H1 (cell line): ENCODE results near the gene PCDHGA1. TPM values are rescaled to one million over a fixed set of nuclear protein-coding genes. Genes with fewer than 3 reads are reported as not detected.

Experiments used
- CTCF ChIA-PET: fragments of 300-600 bp; sonication (Branson Sonifier 250); formaldehyde crosslinking; loops from one replicate; lab custom pipeline; 2021; ENCODE audit not compliant: partially characterized antibody; lab: Charles Lee
- POLR2A ChIA-PET: fragments of 300-600 bp; sonication (Branson Sonifier 250); formaldehyde crosslinking; loops from one replicate; lab custom pipeline; 2021; ENCODE audit warnings: inconsistent platforms; ENCODE audit not compliant: partially characterized antibody; lab: Charles Lee
- DNase-seq, 2 experiments: peaks; one replicate each; pipeline versions ENCODE4 v3.0.0 to v3.0.0-alpha.2; 2010 to 2022; ENCODE audit warnings: low spot score in 2 of 2, low read depth in 1 of 2, mixed read lengths in 1 of 2
- FAIRE-seq: peaks from 2 replicates; lab custom pipeline; 2011; peaks lifted over from hg19 to GRCh38; lab: Jason Lieb, UNC
- H2AFZ ChIP-seq: 2 replicates; pipeline ENCODE4 v1.8.1; 2012; ENCODE audit warnings: low read length, inconsistent platforms
- H2AK5ac ChIP-seq: 2 replicates; pipeline ENCODE4 v1.6.1; 2013; ENCODE audit warnings: low read depth, low read length
- H2BK120ac ChIP-seq: replicated peaks from 2 replicates; pipeline ENCODE3; 2013; ENCODE audit warnings: low read depth, low read length, inconsistent platforms
- H2BK12ac ChIP-seq: 2 replicates; pipeline ENCODE4 v1.6.1; 2013; ENCODE audit warnings: low read depth, low read length
- H2BK15ac ChIP-seq: 2 replicates; pipeline ENCODE4 v1.6.1; 2013; ENCODE audit warnings: low read length
- H2BK20ac ChIP-seq: 2 replicates; pipeline ENCODE4 v1.6.1; 2013; ENCODE audit warnings: low read length
- H2BK5ac ChIP-seq: 2 replicates; pipeline ENCODE4 v1.6.1; 2013; ENCODE audit warnings: low read depth, low read length
- H3K14ac ChIP-seq: 2 replicates; pipeline ENCODE4 v1.6.1; 2013; ENCODE audit warnings: inconsistent platforms; ENCODE audit not compliant: insufficient read length
- H3K18ac ChIP-seq: 2 replicates; pipeline ENCODE4 v1.6.1; 2013; ENCODE audit warnings: low read length; ENCODE audit errors: extremely low read depth
- H3K23ac ChIP-seq: 2 replicates; pipeline ENCODE4 v1.6.1; 2013; ENCODE audit warnings: inconsistent platforms; ENCODE audit not compliant: insufficient read length
- H3K23me2 ChIP-seq: 2 replicates; pipeline ENCODE4 v1.6.1; 2013; ENCODE audit warnings: low read depth, low read length
- H3K27ac ChIP-seq: 2 replicates; pipeline ENCODE4 v1.6.1; 2011; ENCODE audit warnings: low read depth, low read length, inconsistent platforms
- H3K27me3 ChIP-seq, 4 experiments: replicated peaks in 1 of 4; 1 replicate in 1 of 4; 2 replicates in 3 of 4; pipeline versions ENCODE4 v1.6.1 to v1.8.1; 2011 to 2013; ENCODE audit warnings: low read length in 3 of 4, mild to moderate bottlenecking in 3 of 4, inconsistent platforms in 2 of 4, mixed read lengths in 2 of 4, moderate library complexity in 1 of 4; ENCODE audit not compliant: control insufficient read depth in 3 of 4, insufficient read depth in 3 of 4; ENCODE audit errors: extremely low read depth in 1 of 4
- H3K36me3 ChIP-seq, 4 experiments: 2 replicates each; pipeline versions ENCODE4 v1.6.1 to v1.8.1; 2011 to 2013; ENCODE audit warnings: mild to moderate bottlenecking in 4 of 4, low read length in 3 of 4, moderate library complexity in 2 of 4, control low read depth in 1 of 4, inconsistent platforms in 1 of 4; ENCODE audit not compliant: insufficient read depth in 4 of 4, control insufficient read depth in 2 of 4
- H3K4ac ChIP-seq: replicated peaks from 2 replicates; pipeline ENCODE3; 2013; ENCODE audit warnings: low read length, low read depth, mixed read lengths, inconsistent platforms; ENCODE audit not compliant: insufficient read length
- H3K4me1 ChIP-seq, 4 experiments: replicated peaks in 1 of 4; 1 replicate in 1 of 4; 2 replicates in 3 of 4; pipeline versions ENCODE4 v1.6.1 to v1.8.1; 2011 to 2013; ENCODE audit warnings: low read length in 3 of 4, inconsistent platforms in 2 of 4, mixed read lengths in 1 of 4; ENCODE audit not compliant: insufficient read depth in 4 of 4, control insufficient read depth in 3 of 4
- H3K4me2 ChIP-seq, 2 experiments: 2 replicates each; pipeline versions ENCODE4 v1.6.1 to v1.8.1; 2011 to 2013; ENCODE audit warnings: low read depth in 2 of 2, low read length in 2 of 2, control low read depth in 1 of 2, inconsistent platforms in 1 of 2, mild to moderate bottlenecking in 1 of 2; ENCODE audit not compliant: insufficient read depth in 1 of 2
- H3K4me3 ChIP-seq, 4 experiments: fragments of 200-600, 300-600 bp in 1 of 4; sonication (generic), shearing (Covaris generic), sonication (Bioruptor Twin) in 1 of 4; 2 replicates each; pipeline versions ENCODE4 v1.5.1 to v1.8.1; 2011 to 2016; ENCODE audit warnings: low read length in 4 of 4, low read depth in 3 of 4, control low read depth in 2 of 4, inconsistent platforms in 2 of 4, mild to moderate bottlenecking in 2 of 4, mixed read lengths in 1 of 4, moderate library complexity in 1 of 4; ENCODE audit not compliant: insufficient read depth in 2 of 4; ENCODE audit errors: extremely low read depth in 1 of 4
- H3K56ac ChIP-seq: replicated peaks from 2 replicates; pipeline ENCODE3; 2013; ENCODE audit warnings: low read depth, mild to moderate bottlenecking, mixed read lengths, low read length, inconsistent platforms; ENCODE audit not compliant: insufficient read length
- H3K79me1 ChIP-seq: 2 replicates; pipeline ENCODE4 v1.6.1; 2013; ENCODE audit warnings: low read depth, low read length, control low read depth
- H3K79me2 ChIP-seq, 2 experiments: 2 replicates each; pipeline versions ENCODE4 v1.6.1 to v1.8.1; 2012 to 2013; ENCODE audit warnings: low read length in 2 of 2, mild to moderate bottlenecking in 2 of 2, inconsistent platforms in 1 of 2; ENCODE audit not compliant: insufficient read depth in 2 of 2, control insufficient read depth in 1 of 2
- H3K9ac ChIP-seq, 4 experiments: replicated peaks in 1 of 4; 1 replicate in 1 of 4; 2 replicates in 3 of 4; pipeline versions ENCODE4 v1.6.1 to v1.8.1; 2011 to 2013; ENCODE audit warnings: low read depth in 3 of 4, low read length in 3 of 4, control low read depth in 2 of 4, mild to moderate bottlenecking in 2 of 4, moderate library complexity in 2 of 4, inconsistent platforms in 1 of 4; ENCODE audit errors: extremely low read depth in 1 of 4
- H3K9me3 ChIP-seq, 2 experiments: 2 replicates each; pipeline versions ENCODE4 v1.6.1 to v1.8.1; 2012 to 2013; ENCODE audit warnings: mild to moderate bottlenecking in 2 of 2, moderate library complexity in 2 of 2, control low read depth in 1 of 2, inconsistent platforms in 1 of 2, low read depth in 1 of 2, low read length in 1 of 2, mixed read lengths in 1 of 2; ENCODE audit not compliant: insufficient read depth in 2 of 2
- H4K20me1 ChIP-seq, 2 experiments: replicated peaks in 1 of 2; 2 replicates each; pipeline versions ENCODE3 to v1.8.1; 2011 to 2013; ENCODE audit warnings: inconsistent platforms in 2 of 2, low read length in 2 of 2, mild to moderate bottlenecking in 1 of 2; ENCODE audit not compliant: insufficient read depth in 2 of 2, control insufficient read depth in 1 of 2
- H4K5ac ChIP-seq: 2 replicates; pipeline ENCODE4 v1.6.1; 2013; ENCODE audit warnings: low read length, low read depth, mixed read lengths, inconsistent platforms; ENCODE audit not compliant: insufficient read length
- H4K8ac ChIP-seq: 2 replicates; pipeline ENCODE4 v1.8.0; 2013; ENCODE audit warnings: mild to moderate bottlenecking, moderate library complexity, low read length, inconsistent platforms; ENCODE audit not compliant: insufficient read depth; ENCODE audit errors: extremely low read depth
- H4K91ac ChIP-seq: replicated peaks from 2 replicates; pipeline ENCODE3; 2013; ENCODE audit warnings: low read length, mixed read lengths, inconsistent platforms; ENCODE audit not compliant: insufficient read length
- FOSL1 ChIP-seq: IDR thresholded peaks from 2 replicates; pipeline ENCODE4 v1.6.1; 2011; ENCODE audit warnings: mild to moderate bottlenecking, low read depth, low read length, moderate library complexity; ENCODE audit not compliant: insufficient read depth
- GABPA ChIP-seq: IDR thresholded peaks from 2 replicates; pipeline ENCODE4 v1.6.1; 2011; ENCODE audit warnings: mild to moderate bottlenecking, low read length, moderate library complexity, borderline replicate concordance; ENCODE audit not compliant: insufficient read depth
- GTF2F1 ChIP-seq: IDR thresholded peaks from 2 replicates; pipeline ENCODE4 v1.6.1; 2012; ENCODE audit warnings: low read depth, low read length, improper control_type of control experiment, borderline replicate concordance
- KDM4A ChIP-seq: IDR thresholded peaks from one replicate; pipeline ENCODE4 v1.7.1; 2012; ENCODE audit warnings: low read depth, mild to moderate bottlenecking, moderate library complexity, low read length, inconsistent platforms; ENCODE audit not compliant: severe bottlenecking
- PHF8 ChIP-seq: fragments of 200-600 bp; sonication (generic); conservative IDR thresholded peaks from 2 replicates; pipeline ENCODE4 v1.7.1; 2012; ENCODE audit warnings: low read depth, mild to moderate bottlenecking, inconsistent platforms, low read length, moderate library complexity
- POU5F1 ChIP-seq: IDR thresholded peaks from 2 replicates; pipeline ENCODE4 v1.6.1; 2011; ENCODE audit warnings: low read depth, mild to moderate bottlenecking, low read length, moderate library complexity
- RNF2 ChIP-seq: fragments of 200-900, 300-1000 bp; sonication (generic); IDR thresholded peaks from 2 replicates; pipeline ENCODE4 v1.7.1; 2016; ENCODE audit warnings: borderline replicate concordance, low read depth, mild to moderate bottlenecking, antibody characterized with exemption, low read length; ENCODE audit not compliant: poor library complexity, severe bottlenecking; ENCODE audit errors: missing control alignments
- RXRA ChIP-seq: IDR thresholded peaks from 2 replicates; pipeline ENCODE4 v1.6.1; 2011; ENCODE audit warnings: low read depth, mild to moderate bottlenecking, low read length, moderate library complexity; ENCODE audit not compliant: insufficient read depth
- SAP30 ChIP-seq: fragments of 300-600 bp; sonication (generic); IDR thresholded peaks from 2 replicates; pipeline ENCODE4 v1.7.1; 2012; ENCODE audit warnings: low read length, moderate library complexity, mild to moderate bottlenecking, inconsistent platforms; ENCODE audit not compliant: insufficient read depth, insufficient replicate concordance
- SIRT6 ChIP-seq: IDR thresholded peaks from one replicate; pipeline ENCODE4 v1.7.1; 2012; ENCODE audit warnings: low read length, inconsistent platforms
- SUZ12 ChIP-seq: fragments of 200-600 bp; sonication (generic); IDR thresholded peaks from 2 replicates; pipeline ENCODE4 v1.6.1; 2012; ENCODE audit warnings: mild to moderate bottlenecking, inconsistent platforms, low read length, moderate library complexity, mixed read lengths
- TEAD4 ChIP-seq: IDR thresholded peaks from 2 replicates; pipeline ENCODE4 v1.6.1; 2012; ENCODE audit warnings: low read depth, low read length, inconsistent platforms, mixed read lengths
- WGBS, 2 experiments: shearing (Covaris generic) in 1 of 2; methylation state at CpG; one replicate each; pipeline versions ENCODE4 v1.1.6 to v1.1.7; 2013 to 2015; ENCODE audit warnings: low lambda C conversion rate in 2 of 2, mixed read lengths in 2 of 2, inconsistent platforms in 1 of 2, low coverage in 1 of 2, missing lambda C conversion rate in 1 of 2; ENCODE audit not compliant: insufficient replicate concordance in 2 of 2, insufficient coverage in 1 of 2, insufficient read length in 1 of 2; ENCODE audit errors: extremely low coverage in 1 of 2, missing lambda C conversion rate in 1 of 2; 5-methylcytosine and 5-hydroxymethylcytosine counted together
- polyA plus RNA-seq, 7 experiments: library from polyadenylated mRNA; depleted of rRNA in 3 of 7; stranded (reverse) in 5 of 7; unstranded in 2 of 7; fragments of >200 nt in 5 of 7; fragments of 200-250 nt in 2 of 7; gene quantifications; 1 replicate in 5 of 7; 2 replicates in 1 of 7; 4 replicates in 1 of 7; pipeline versions ENCODE4 v1.2.1 to v1.2.3, GENCODE V29; 2011 to 2013; ENCODE audit warnings: missing spikeins in 2 of 7, mixed read lengths in 2 of 7
- total RNA-seq: library from RNA; stranded (reverse); fragmentation: NEBNext Ultra II Directional; extraction: Animal tissue kit (Norgen Biotek cat#: 25700); gene quantifications from 2 replicates; pipeline ENCODE4 v1.2.1, GENCODE V29; 2021

PCDHGA1 gene
- total and polyA plus RNA-seq, 2 of the 8 experiments (the other 6 are each of a cell fraction or from before 2014, with no cell fraction given): 0.57 to 0.89 TPM

DNA sequence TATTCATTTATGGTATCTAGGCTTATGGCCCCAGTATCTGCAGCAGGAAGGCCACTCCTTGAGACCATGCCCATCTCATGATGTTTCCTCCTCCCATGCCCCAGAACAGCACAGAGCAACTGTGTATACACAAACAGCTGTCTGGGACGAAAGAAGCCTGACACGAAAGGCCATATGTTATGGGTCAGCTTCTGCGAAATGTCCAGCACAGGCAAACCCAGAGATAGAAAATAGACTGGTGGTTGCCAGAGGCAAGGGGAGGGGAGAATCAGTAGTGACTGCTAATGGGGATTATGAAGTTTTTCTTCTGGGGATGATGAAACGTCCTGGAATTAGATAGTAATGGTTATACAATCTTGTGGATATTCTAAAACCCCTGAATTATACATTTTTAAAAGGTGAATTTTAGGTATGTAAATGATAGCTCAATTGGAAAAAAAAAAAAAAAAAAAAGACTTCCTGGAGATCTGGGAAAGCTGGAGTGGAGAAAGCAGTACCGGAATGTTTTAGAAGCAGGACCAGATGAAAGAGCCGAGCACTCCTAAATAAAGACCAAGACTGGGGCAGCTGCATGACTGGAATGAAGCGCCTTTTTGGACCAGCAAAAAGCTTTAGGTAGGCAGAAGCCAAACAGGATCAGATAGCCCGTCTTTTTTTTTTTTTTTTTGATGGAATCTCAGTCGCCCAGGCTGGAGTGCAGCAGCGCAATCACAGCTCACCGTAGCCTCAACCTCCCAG lies 187.7 kb downstream of the PCDHGA1 start:
- FAIRE-seq (no peak), DNase-seq (no peak)
- no peak overlapping the region for H3K18ac ChIP-seq
- no peak overlapping the region for H2BK5ac ChIP-seq
- H3K27ac ChIP-seq: no peak overlapping the region
- H3K79me2 ChIP-seq: no peaks in the 10 kb centered on the region
- H4K91ac ChIP-seq: no peak overlapping the region
- H3K79me1 ChIP-seq: no peaks in the 10 kb centered on the region
- CTCF ChIA-PET: interaction anchor here (0.6 to 50.9 kb wide), 16 partner anchors 9 to 552 kb away, joined by 3 to 1236 read pairs (median 5); partner anchors contain the start of genes PCDHGA10, PCDHGA11, PCDHGA9 and PCDHGB6
- no peak overlapping the region for H2BK15ac ChIP-seq
- no peak overlapping the region for H3K14ac ChIP-seq
- H3K36me3 ChIP-seq: peaks cover 10 to 35% (median 24%) of the 10 kb centered on the region in 4 experiments
- no peaks in the 10 kb centered on the region for H4K20me1 ChIP-seq
- H3K9me3 ChIP-seq: no peaks in the 10 kb centered on the region
- H3K9ac ChIP-seq: no peak overlapping the region
- peaks cover 3 to 20% (median 9%) of the 10 kb centered on the region in 4 experiments for H3K4me1 ChIP-seq
- no peak overlapping the region for H2AK5ac ChIP-seq
- H3K23me2 ChIP-seq: peaks cover 9% of the 10 kb centered on the region
- no peak overlapping the region for H2BK120ac ChIP-seq
- no peak overlapping the region for H3K56ac ChIP-seq
- H2AFZ ChIP-seq: no peak overlapping the region
- no peak overlapping the region for H3K4me3 ChIP-seq
- no peak overlapping the region for H4K8ac ChIP-seq
- POLR2A ChIA-PET: interaction anchor here (0.6 kb wide), 1 partner anchor 162 kb away, joined by 3 read pairs; no protein-coding TSS in a partner anchor
- no peak overlapping the region for H3K23ac ChIP-seq
- H3K4ac ChIP-seq: no peak overlapping the region
- 90% methylated on average over 11 of the region's 11 CpGs; no CpG with 5 or more reads in 1 of the 2 experiments for WGBS, 2 experiments
- H2BK20ac ChIP-seq: no peak overlapping the region
- no peak overlapping the region for H3K4me2 ChIP-seq
- no peak overlapping the region for H2BK12ac ChIP-seq
- H3K27me3 ChIP-seq: no peaks in the 10 kb centered on the region
- H4K5ac ChIP-seq: no peak overlapping the region
- no peak for TF ChIP-seq TEAD4
- TF ChIP-seq FOSL1: no peak
- no peak for TF ChIP-seq RNF2
- TF ChIP-seq KDM4A: no peak
- TF ChIP-seq PHF8: no peak
- TF ChIP-seq SIRT6: no peak
- no peak for TF ChIP-seq SAP30
- no peak for TF ChIP-seq GABPA
- no peak for TF ChIP-seq POU5F1
- no peak for TF ChIP-seq RXRA
- no peak for TF ChIP-seq SUZ12
- no peak for TF ChIP-seq GTF2F1
